NCI-H526 treated with DMSO at 0.1 percent for 48 hours (cell line): Measurements from ENCODE around the gene TNS3.

Source experiments
- DNase-seq: peaks from one replicate; lab custom pipeline; 2025; lab: John Stamatoyannopoulos, UW

TNS3 gene

DNA sequence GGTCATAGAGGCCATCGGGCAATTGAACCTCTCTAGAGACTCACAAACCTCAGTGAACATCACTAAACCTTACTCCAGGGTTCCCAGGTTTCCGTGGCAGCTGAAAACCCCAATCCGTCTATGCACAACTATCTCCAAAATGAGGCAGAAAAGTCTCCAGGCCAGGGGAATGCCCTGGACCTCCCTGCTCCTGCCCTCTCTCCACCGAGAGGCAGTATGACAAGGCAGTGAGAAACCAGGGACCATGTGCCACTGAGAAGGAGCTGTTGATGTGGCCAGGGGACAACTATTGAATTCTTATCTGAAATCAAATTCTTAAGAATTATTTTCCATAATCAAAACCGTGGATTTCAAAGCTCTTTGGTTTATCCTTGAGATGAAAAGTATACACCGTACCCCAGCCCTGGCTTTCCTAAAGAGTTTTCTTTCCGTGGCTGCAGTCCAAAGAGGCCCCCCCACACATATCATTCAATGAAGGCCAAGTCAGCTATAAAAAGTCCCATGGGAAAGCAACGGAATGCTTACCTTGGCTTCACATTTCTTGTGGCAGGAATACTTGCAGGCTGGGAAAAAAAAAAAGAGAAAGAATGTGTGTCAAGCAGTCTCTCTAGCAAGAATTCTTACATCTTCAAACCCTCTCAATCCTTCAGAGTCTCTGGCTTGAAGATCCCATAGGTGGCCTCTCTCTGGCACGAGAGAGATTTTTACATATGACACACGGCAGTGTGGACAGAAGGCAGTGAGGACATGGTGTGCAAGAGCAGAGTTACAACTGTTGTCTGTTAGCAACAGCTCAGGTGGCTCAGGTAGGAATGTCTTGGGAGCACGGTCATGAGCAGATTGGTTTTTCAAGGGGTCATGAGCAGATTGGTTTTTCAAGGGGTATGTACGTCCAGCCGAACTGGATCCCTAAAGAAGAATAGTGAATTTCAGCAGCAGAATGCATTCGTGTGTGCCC, 75.2 kb downstream of the TNS3 start:
- no peak for DNase-seq

DNA sequence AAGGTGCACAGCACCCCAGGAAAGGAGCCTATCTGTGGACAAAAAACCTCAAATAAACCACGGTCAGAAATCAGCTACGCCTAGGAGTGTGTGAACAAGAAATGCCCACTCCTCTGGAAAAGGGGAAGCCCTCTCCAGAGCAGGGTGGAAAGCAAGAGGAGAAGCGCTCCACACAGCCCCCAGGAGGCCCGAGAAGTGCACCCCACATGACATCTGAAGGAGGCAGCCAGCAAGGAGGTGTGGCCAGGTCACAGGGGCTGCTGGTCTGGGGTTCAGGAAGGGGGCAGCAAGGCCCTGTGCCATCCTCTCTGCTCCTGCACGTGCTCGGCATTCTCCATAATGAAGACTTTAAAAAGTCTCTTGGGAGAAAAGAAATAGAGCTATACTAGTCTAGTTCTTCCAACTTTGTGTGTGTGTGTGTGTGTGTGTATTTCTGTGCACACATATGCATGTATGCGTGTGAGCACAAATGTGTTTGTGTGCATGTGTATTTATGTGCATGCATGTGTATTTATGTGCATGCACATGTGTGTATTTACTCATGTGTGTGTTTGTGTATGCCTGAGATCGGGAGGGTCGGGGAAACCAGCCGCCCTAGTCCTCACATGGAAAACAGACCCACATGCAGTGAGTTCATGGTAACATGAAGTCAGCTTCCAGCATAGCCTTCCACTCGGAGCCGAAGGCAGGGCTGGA, 76.5 kb downstream of the TNS3 start:
- DNase-seq: no peak

DNA sequence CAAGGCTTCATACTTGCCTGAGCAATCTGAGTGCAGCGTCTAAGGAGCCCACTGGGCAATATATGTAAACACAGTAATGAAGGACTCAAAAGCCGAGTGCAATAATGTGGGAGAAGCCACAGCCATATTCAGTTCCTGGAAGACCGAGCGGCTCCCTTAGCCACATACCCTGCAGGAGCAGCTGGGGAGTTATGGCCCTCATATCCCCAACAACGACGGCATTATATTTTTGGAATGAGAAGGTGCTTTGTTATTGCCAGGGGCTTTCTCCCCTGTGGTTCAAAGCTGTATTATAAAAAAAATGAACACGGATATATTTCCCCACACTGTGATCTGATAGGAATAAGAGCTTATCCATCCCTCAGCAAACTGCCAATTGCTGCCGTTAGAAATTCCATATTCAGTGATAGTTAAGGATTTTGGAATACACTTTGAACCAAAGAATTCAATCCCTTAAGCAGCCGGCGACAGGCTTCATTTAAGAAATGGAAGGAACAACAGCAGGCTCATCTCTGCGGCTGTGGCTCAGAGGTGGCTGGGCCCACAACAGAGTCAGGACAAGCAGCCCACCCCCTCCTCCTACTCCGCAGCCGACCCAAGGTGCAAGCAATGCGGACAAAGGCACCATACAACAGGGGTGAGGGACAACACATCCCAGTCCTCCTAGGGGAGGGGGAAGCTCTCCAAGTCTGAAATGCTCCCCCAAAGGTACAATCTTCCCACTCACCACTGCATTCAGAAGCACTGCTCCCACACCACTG, 77.2 kb downstream of the TNS3 start:
- no peak for DNase-seq

DNA sequence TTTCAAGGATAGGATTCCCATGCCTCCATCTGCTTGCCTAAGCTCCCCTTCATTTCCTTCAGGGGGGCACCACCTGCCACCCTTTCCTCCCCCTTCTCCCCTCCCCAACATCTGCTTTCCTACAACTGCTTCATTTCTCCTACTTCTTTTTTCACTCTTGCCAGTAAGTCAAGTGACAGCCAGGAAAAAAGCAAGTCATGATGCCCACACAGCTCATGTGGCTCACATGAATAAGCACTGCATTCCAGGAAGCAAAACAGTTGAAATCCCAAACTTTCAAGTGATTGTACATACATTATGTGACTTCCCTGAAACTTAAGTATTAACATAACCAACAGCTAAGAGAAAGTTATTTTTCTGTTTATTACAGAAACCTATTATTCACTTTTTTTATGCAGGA, 78.6 kb downstream of the TNS3 start:
- DNase-seq: no peak

DNA sequence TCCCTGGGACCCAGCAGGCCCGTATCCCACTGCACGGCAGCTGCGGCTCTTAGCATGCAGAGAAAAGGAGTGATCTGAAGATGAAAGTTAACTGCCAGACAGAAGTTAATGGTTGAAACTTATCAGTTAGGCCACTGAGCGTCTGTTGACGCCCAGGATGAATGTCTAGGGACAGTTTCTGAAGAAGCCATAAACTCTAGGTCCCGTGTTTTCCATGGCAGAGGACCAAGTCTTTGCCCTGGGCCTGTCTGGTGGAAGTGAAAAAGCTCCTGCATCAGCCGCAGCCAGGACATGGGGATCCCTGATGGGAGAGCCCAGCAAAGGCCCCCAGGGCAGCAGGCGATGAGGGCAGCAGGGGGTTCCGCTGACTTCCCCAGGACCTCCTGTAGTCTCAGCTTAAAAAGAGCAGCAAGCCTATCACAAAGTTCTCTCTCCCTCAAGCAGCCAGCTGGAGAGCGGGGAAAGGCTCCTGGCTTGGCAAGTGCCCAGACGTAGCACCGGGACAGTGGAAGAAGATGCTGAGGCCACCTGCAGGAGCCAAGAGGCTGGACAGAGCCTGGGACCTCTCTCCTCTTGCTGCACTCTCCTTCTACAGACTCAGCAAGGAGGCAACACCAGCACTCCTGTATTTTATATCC, 79.6 kb downstream of the TNS3 start:
- DNase-seq: no peak

DNA sequence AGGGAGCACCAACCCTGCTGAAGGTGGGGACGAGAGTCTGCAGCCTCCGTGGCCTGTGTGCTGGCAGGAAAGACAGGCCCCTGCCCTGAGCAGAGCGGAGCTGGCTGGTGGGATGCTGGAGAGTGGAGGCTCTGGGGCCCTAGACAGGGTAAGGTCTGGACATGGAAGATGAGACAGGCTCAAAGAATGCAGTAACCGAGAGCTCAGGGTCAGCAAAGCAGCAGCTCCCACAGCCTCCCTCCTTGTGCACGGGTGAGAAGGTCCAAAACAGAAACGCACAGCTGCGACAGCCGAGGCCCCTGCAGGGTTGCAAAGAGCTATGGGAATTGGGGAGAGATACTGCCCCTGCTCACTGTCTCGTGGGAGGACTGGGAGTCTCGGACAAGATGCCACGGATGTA, 80.5 kb downstream of the TNS3 start:
- no peak for DNase-seq

DNA sequence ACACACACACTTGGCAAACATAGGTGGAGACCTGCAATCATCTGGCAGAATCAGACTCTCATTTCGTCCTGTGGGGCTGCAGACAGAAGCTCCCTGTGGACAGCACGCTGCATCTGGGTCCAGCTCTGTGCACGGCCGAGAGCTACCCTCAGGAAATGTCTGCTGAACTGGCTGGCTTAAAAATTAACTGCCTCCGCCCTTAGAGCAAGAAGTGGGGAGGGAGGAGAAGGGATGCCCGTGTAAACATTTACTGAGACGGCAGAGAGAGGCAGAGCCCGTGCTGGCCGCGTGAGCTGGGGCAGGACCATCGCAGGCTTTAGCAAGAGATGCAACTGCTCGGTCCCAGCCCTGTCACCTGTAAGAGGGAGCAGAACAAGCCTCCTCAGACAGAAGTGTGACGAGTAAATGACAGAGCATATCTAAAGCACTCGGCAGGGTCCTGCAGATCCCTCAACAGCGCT, 81.8 kb downstream of the TNS3 start:
- no peak for DNase-seq

GRCh38 chr7:47498229-47499056, 83.5 kb downstream of the TNS3 start:
- DNase-seq: no peak

DNA sequence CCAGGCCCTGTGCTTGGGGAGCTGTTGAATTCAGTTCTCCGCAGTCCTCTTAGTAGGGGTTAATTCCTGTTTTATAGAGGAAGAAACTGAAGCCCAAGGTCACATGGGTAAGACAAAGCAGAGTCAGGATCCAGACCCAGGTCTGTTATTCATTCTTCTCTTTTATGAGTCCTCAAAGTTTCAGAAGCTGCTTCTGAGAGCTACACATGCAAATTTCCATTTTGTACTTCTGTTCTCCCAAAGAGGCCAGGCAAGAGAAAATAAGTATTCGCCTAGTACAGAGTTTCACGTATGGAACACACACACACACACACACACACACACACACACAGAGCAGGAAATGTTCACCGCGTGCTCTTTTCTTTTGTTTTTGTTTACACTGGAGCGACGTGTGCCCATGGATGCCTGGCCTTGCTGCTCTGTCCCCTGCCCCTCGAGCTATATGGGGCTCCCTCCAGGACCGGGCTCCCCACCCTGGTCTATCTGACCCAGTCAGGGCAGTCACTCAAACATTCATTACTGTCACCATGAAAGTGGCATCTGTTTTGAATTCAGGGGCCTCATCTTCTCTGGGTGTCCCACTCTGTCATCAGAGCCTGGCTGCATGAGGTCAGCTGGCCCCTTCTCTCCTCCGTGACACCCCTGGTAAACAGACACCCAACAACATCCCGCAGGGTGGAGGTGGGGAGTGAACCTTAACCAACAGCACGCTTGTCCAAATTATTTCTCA, 84.4 kb downstream of the TNS3 start:
- no peak for DNase-seq

GRCh38 chr7:47496666-47497065, 85.2 kb downstream of the TNS3 start:
- no peak for DNase-seq

DNA sequence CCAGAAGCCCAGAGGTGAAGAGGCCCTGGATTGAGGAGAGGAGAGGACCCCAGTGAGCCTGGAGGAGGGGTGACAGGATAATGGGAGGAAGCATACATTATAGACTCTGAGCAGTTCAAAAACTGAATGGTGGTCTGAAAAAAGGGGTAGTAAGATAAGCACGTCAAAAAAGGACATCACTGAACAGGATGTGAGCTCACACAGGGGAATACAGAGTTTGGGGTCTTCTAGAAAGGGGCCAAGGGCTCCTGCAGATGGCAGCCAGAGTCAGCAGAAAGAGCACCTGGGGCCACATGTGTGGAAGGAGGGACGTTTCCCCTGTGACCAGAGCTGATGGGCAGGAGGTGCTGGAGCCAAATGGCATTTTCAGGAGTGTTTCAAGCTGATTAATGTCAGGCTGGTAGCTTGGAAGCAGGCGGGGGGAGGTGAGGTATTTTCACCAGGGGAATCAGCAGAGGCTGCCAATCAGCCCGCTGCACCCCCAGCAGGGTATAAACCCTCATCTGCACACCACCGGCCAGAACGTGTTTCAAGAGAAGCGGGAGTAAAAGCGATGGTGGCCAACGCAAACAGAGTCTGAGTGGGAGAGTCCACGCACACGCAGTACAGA, 85.8 kb downstream of the TNS3 start:
- DNase-seq: no peak

GRCh38 chr7:47493976-47494911, 87.7 kb downstream of the TNS3 start:
- no peak for DNase-seq

DNA sequence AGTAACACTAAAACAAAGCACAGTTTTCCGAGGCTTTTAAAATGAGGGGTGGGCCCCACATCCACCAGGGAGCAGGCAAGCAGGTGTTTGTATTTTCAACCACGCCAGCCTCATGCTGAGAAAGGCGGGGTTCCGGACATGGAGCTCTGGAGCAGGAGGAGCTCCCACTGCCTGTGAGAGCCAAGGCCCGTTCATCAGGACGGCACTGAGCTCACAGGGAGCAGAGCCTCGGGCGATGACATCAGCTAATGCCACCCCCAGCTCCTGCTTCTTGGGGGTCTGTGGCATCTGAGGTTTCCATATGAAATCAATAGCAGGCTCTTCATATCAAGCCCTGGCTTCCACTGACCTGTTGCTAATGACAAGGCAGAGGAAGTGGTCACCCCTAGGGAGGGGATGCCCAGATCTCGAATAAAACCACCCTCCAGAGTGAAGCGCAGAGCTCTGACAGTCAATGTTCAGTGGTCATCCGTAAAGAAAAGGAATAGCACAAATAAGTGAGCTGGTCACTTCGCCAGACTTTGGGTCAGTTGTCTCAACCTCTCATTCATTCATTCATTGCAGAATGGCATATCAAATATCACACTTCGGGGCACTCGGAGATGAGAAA, 89.1 kb downstream of the TNS3 start:
- no peak for DNase-seq

- DNase-seq: no peak
These were observed 91.2 kb downstream of the TNS3 start for GRCh38 chr7:47490501-47491265.

- no peak for DNase-seq
These were observed 92.3 kb downstream of the TNS3 start for GRCh38 chr7:47489624-47490023.

GRCh38 chr7:47488969-47489342, 93.0 kb downstream of the TNS3 start:
- DNase-seq: no peak

DNA sequence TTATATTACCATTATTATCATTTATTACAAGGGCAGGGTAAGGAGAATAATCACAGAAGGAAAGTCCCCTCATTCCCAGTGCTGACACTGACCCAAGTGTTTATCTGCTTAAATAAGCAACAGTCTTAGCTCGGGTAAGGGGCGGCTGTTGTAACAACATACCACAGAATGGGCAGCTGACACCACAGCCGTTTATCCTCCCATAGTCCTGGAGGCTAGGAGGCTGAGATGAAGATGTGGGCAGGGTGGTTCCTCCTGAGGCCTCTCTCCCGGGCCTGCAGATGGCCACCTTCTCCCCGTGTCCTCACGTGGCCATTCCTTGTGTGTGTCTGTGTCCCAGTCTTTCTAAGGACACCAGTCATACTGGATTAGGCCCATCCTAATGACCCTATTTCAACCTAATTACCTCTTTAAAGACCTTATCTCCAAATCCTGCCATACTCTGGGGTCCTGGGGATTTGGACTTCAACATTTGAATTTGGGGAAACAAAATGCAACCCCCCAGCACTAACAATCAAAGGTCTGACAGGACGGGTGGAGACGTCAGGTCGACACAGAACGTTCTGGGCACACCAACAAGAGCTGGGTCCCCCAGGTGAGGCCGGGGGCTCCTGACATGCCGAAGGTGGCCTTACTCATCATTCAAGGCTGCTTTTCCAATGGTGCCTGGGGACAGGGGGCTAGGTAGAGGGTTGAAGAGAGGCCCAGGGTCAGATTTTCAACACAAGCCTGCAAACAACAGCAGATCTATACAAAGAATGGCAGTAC, 93.5 kb downstream of the TNS3 start:
- DNase-seq: no peak
